NCI-H526 treated with DMSO at 0.1 percent for 48 hours (cell line): ENCODE data around the gene AGPS.
A peak's percentile ranks its signal among the peaks of the same experiment; 100 is the strongest.

Experiments used
- DNase-seq: peaks from one replicate; lab custom pipeline; 2025; lab: John Stamatoyannopoulos, UW

Gene AGPS

DNA sequence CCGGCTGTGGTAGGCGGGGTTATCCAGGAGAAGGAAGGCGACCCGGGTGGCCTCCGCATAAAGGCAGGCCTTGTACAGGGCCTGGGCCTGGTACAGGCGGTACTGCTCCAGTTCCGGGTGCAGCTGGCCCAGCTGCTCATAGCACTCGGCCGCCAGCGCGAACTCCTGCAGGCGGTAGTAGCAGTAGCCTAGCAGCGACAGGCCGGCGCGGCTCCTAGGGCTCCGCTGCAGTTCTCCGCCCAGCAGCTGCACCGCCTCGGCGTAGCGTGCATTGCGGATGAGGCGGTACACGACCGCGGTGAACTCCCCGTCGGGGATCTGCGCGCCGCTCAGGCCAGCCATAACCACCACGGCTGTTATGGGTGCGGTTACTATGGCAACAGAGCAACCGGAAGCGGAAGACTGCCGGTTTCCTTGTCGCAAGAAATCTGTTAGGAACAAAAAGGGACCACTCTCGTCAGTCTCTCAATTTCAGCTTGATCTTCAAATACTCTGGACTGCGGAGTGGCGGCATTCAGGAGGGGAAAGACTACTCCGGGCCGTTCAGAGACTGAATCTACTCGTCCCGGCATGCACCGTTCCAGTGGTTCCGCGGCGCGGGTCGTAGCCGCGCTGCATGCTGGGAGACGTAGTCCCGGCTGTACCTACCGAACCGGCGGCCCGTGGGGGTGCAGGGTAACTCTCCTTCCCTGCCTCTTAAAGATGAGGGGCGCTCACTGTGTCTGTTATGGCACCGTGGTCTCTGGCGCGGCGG, 160.0 kb downstream of the AGPS start:
- peak; percentile 91 for DNase-seq

GRCh38 chr2:177553176-177553884, 160.8 kb downstream of the AGPS start:
- DNase-seq: peak; percentile 62

DNA sequence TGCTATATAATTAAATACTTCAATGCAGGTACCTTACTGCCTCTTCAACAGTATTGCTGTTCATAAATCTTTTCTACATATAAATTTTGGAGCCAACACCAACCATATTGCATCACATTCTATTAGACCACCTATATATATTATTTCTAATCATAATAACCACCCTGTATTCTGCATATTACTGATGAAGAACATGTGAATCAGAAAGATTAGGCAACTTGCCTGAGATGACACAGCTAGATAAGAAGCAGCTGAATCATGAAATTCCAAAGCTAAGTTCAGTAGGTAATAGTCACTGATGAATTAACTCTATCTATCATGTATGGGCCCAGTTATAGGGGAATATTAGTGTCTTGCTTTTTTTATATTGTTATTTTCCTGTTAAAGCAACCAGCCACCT, 161.8 kb downstream of the AGPS start:
- DNase-seq: no peak

DNA sequence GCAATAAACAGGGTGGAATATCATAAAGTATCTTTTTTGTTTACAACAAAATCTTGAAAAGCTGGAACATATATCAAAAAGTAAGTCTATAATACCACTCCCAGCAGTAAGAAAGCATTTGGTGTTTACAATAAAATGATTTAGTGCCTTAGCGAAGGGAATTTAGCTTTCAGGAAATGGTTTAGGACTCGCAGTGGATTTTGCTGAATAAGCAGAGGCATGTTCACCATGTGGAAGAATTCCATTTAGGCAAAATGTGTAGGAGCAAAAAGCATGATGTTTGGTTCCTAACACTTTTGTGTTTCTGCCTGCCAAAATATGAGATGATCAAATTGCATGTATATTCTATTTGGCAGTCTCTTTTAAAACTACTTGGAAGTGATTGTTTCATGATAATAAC, 163.6 kb downstream of the AGPS start:
- DNase-seq: no peak

- DNase-seq: no peak
Observed at GRCh38 chr2:177557794-177558193, 165.2 kb downstream of the AGPS start.

- no peak for DNase-seq
Observed at GRCh38 chr2:177559638-177560037, 167.1 kb downstream of the AGPS start.

DNA sequence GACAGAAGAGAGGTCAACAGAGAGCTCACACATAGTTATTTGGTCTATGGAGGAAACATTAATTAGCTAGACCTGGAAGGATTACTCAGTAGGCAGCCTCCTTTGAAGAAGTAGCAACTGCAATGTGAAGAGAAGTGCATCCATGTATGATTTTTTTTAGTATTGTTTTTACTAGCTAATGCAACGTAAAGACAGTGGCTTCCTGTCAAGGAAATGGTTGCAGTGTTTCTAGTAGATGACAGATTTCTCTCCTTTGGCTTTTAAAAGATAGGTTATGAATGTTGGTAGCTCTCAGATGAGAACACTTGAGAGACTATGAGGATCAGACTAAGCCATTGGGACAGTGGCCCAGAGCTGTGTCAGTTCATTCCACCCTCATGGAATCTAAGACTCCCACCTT, 175.8 kb downstream of the AGPS start:
- DNase-seq: no peak

DNA sequence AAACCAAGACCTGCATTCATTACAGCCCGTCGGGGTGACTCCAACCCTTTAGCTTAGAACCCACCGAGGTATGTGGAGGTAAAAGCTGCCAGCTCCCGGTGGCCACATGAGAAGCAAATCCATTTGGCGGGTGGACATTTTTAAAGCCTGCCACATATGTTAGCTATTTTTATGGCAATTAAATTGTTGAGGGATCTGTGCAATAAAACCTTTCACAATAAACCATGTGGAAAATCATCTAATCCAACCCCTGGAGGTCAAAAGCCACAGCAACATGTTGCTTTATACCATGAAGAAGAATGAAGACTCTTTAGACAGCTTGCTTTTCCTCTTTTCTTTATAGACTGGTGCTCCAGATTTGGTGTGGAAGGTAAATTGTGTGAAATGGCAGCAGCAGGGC, 176.3 kb downstream of the AGPS start:
- DNase-seq: no peak

- DNase-seq: peak; percentile 47
Observed at GRCh38 chr2:177572236-177572671, 179.7 kb downstream of the AGPS start.

DNA sequence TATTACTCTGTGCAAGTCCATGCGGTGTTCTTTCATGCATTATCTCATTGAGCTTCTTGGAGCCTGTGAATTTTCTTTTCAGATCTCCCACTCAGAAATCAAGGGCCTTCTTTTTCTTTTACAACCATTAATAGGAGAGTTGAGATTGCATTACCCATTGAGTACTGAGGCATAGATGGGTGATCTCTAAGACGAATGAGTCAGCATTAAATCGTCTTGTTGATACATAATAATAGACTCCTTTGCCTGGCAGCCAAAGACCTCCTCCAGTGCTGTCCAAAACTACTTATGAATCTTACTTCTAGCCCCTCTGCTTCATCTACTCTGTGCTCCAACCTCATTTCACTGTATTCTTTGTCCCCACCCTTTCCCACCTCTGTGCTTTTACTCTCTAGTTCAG, 180.5 kb downstream of the AGPS start:
- DNase-seq: no peak

DNA sequence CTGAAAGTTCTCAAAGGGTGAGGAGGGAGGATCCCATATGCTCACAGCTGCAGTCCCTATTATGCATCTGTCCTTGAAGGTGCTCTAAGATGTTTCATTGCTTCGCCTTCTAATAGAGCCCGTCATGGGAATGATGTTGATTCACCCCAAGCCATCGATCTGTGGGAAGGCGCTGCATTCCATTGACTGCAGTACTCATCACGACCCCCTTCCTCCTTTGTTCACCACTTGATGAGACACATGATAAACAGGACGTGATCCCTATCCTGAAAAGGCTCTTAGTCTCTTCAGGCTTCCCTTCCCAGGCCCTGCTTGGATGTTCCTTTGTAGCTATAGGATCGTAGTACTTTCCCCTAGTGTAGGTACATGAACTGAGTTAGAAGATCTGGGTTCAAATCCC, 181.8 kb downstream of the AGPS start:
- no peak for DNase-seq

DNA sequence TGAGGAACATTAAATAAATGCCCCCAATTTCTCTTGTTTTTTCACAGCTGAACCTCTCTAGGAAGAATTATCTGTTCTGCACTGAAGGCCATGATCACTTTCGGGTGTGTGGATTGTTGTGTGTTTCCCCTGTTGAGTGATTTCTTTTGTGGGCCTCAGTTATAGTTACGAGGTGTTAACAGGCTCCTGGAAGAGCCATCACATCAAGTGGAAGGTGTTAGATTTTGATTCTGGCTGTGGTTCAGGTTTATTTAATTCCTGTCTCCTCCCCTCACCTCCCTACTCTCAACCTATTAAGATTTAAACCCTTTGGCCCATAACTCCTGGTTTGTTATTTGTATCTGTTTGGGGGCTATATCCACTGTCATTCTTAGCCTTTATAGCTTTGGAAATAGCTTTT, 182.8 kb downstream of the AGPS start:
- DNase-seq: no peak

DNA sequence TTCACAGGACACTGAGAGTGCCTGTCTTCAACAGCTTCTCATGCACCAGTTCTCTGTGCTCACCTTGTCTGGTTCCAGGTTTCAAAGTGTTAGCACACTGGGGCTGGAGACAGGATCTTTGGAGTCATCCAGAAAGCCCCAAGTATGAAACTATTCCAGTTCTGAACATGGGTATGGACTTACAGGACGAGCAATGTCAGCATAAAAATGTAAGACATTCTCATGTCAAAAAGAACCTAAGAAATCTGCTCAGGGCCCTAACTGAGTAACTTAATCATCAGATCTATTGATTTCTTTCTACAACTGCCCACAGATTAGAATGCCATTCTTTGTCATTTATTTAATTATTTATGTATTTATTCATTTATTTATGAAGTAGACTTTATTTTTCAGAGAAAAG, 184.5 kb downstream of the AGPS start:
- DNase-seq: no peak

DNA sequence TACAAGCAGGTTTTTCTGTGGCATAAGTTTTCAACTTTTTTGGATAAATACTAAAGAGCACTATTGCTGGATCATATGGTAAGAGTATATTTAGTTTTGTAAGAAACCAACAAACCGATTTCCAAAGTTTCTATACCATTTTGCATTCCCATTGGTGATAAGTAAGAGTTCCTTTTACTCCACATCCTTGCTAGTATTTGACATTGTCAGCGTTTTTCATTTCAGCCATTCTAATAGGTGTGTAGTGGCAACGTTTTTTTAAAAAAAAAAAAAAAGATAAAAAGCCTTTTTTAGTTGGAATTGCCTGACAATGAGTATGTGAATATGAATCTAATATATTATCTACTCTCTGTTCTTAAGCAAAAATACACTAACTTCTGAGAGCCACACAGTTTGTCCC, 185.9 kb downstream of the AGPS start:
- DNase-seq: no peak

DNA sequence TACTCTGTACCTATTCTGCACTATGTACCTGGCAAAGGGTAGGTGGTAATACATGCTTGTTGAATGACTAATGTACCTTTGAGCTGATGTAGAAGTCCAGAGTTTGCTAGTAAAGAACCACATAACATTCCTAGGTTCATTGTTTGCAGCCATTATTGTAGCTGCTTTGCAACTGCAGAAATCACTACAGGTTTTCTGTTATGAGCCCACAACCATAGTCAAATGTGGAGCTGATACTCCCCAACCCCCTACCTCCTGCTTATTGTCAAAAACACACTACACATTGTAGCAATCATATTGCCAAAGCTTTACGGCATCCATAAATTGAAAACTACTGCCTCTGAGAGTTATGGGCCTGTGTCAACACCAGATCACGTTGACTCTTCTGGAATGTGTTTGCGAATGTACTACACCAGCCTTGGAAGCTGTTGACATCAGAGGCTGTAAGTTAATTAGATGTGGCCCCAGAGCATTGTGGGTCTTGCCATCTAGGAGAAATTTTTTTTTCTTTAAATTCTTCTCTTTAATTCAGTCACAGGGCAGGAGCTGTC, 187.0 kb downstream of the AGPS start:
- no peak for DNase-seq

- DNase-seq: no peak
Observed at GRCh38 chr2:177582000-177582399, 189.4 kb downstream of the AGPS start.

- DNase-seq: no peak
Observed at GRCh38 chr2:177584030-177584692, 191.6 kb downstream of the AGPS start.

- no peak for DNase-seq
Observed at GRCh38 chr2:177585234-177585863, 192.8 kb downstream of the AGPS start.

DNA sequence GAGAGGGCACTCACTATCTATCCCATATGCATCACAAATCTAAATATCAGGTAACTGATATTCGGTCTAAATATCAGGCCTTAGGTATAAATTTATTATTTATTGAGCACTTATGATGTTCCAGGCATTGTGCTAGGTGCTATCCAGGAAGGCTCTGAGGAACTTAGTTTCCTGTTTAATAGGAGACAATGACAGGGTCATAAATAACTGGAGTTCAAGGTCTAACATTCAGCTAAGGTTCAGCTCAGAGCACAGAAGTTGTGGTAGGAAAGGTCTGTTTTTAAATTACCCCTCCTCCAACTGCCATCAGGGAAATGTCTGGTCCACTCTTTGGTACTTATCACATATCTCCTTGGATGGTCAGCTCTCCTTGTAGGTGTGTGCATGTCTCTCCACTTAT, 193.6 kb downstream of the AGPS start:
- no peak for DNase-seq

- DNase-seq: no peak
Observed at GRCh38 chr2:177587371-177587770, 194.8 kb downstream of the AGPS start.

GRCh38 chr2:177588671-177589070, 196.1 kb downstream of the AGPS start:
- no peak for DNase-seq

DNA sequence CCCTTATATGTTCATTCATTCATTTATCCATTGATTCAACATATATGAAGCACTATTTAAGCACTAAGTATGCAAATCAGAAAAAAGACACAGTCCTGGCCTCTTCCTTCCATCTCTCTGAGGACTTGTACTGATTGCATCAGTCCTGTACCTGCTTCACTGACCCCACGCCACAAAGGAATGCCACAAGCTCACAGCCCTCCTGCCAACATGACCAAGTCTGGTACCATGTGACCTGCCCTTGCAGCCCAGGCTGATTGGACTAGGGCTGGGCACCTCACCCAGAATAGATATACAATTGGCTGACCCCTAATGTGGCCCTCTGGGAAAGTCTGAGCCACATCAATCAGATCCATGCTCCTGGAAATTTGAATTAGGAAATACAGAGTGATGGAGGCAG, 196.6 kb downstream of the AGPS start:
- no peak for DNase-seq
